Measurements from ENCODE around the gene ADAM15.

GRCh38 chr1:155107309-155108264, 56.5 kb downstream of the ADAM15 start:
- no peak for TF ChIP-seq CTCF (IDR thresholded peaks at IDR 0.05; ENCODE audit: low read length)
- no peak for TF ChIP-seq EZH2 (IDR thresholded peaks at IDR 0.05; ENCODE audit: borderline replicate concordance, low read length)

Measured in OCI-LY1 (cell line).